Bronchus fibroblast of lung (primary cell): ENCODE measurements around the gene OR2T2. TPM values are rescaled to one million over a fixed set of nuclear protein-coding genes. Genes with fewer than 3 reads are reported as not detected.

Experiments
- total RNA-seq: library from RNA; depleted of rRNA; stranded (reverse); fragments of >200 nt; gene quantifications from 2 replicates; pipeline ENCODE4 v1.2.3, GENCODE V29; 2015

The OR2T2 gene
- total RNA-seq, result not detected in 2 replicates

GRCh38 chr1:248445399-248445798, at the start of gene OR2T2:
Gene OR2T2, plus strand, starts transcription at chr1:248445637. Its CDS starts 7,161 bp downstream, at chr1:248452798.

GRCh38 chr1:248402748-248403147, 42.7 kb upstream of the OR2T2 start, which contains the start of gene OR2T1:
Gene OR2T1, plus strand, starts transcription at chr1:248403048. Its CDS starts 3,100 bp downstream, at chr1:248406148.

GRCh38 chr1:248473051-248473450, 27.6 kb downstream of the OR2T2 start, which contains the start of gene OR2T3:
Gene OR2T3, plus strand, starts transcription at chr1:248473351. Its CDS starts 0 bp downstream, at chr1:248473351.

GRCh38 chr1:248488289-248488688, 42.9 kb downstream of the OR2T2 start, which contains the start of gene OR2T5:
Gene OR2T5, plus strand, starts transcription at chr1:248488589. Its CDS starts 0 bp downstream, at chr1:248488589.

Other genes starting within 250 kb of the OR2T2 start
- not detected in 2 replicates for gene OR2M3, start 248.4 kb upstream of the OR2T2 start, total RNA-seq
- not detected in 2 replicates for gene OR2M4, start 214.2 kb upstream of the OR2T2 start, total RNA-seq
- gene OR2T33, start 167.7 kb upstream of the OR2T2 start, total RNA-seq, result not detected in 2 replicates
- gene OR2T12, start 142.2 kb upstream of the OR2T2 start, total RNA-seq, result not detected in 2 replicates
- not detected in 2 replicates for gene OR2M7, start 121.1 kb upstream of the OR2T2 start, total RNA-seq
- gene OR14C36, start 96.9 kb upstream of the OR2T2 start, total RNA-seq, result not detected in 2 replicates
- gene OR2T4, start 84.0 kb upstream of the OR2T2 start, total RNA-seq, result not detected in 2 replicates
- gene OR2T6, start 69.9 kb upstream of the OR2T2 start, total RNA-seq, result not detected in 2 replicates
- not detected in 2 replicates for gene OR2T1, start 42.6 kb upstream of the OR2T2 start, total RNA-seq
- gene OR2T3, start 27.7 kb downstream of the OR2T2 start, total RNA-seq, result not detected in 2 replicates
- gene OR2T5, start 43.0 kb downstream of the OR2T2 start, total RNA-seq, result not detected in 2 replicates
- not detected in 2 replicates for gene OR2G6, start 62.4 kb downstream of the OR2T2 start, total RNA-seq
- gene OR2T29, start 117.1 kb downstream of the OR2T2 start, total RNA-seq, result not detected in 2 replicates
- not detected in 2 replicates for gene OR2T34, start 129.1 kb downstream of the OR2T2 start, total RNA-seq
- gene OR2T10, start 152.1 kb downstream of the OR2T2 start, total RNA-seq, result not detected in 2 replicates
- gene OR2T11, start 189.5 kb downstream of the OR2T2 start, total RNA-seq, result not detected in 2 replicates
- gene OR2T35, start 199.6 kb downstream of the OR2T2 start, total RNA-seq, result not detected in 2 replicates
- gene OR2T27, start 209.9 kb downstream of the OR2T2 start, total RNA-seq, result not detected in 2 replicates